Renal pelvis (tissue), 4 donors: ENCODE data around the gene CDYL. TPM values are rescaled to one million over a fixed set of nuclear protein-coding genes. Genes with fewer than 3 reads are reported as not detected.

Source experiments
- DNase-seq: peaks from one replicate; pipeline ENCODE4 v3.0.0-alpha.2; 2013
- polyA plus RNA-seq, 3 donors: library from polyadenylated mRNA; unstranded; fragments of 120-200 nt; gene quantifications; one replicate each; pipeline ENCODE4 v1.2.1, GENCODE V29; 2013; ENCODE audit not compliant: insufficient read length in 3 of 3

The CDYL gene
- polyA plus RNA-seq, 3 donors = 23.4 to 25.9 (median 23.8) TPM

GRCh38 chr6:4932228-4932903, 156.2 kb downstream of the CDYL start:
- DNase-seq = no peak

DNA sequence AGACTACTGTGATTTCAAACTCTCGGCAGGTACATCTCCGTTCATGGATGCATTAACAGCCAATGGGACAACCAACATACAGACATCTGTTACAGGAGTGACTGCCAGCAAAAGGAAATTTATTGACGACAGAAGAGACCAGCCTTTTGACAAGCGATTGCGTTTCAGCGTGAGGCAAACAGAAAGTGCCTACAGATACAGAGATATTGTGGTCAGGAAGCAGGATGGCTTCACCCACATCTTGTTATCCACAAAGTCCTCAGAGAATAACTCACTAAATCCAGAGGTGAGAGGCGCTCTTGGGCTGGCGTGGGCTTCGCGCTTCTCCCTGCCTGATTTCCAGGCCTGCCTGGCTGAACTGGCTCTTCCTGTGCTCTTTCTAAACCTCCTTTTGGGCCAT, 159.3 kb downstream of the CDYL start:
- no peak for DNase-seq

GRCh38 chr6:4935975-4936680, 159.9 kb downstream of the CDYL start:
- DNase-seq = no peak

DNA sequence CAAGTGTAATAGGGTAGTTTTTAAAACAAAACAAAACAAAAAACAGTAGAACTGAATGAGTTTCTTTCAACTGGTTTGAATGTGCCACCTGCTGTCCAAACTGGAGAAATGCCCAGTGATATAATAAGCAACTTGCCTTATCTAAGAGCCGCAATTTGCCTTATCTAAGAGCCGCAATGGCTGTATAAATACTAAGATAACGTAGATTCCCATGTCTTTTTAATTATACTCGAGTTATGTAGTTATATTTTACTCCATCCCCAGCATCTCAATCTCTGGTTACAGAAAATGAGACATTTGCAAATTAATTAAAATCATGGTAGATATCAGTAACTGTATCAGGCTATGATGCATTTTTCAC, 160.5 kb downstream of the CDYL start:
- DNase-seq = no peak

DNA sequence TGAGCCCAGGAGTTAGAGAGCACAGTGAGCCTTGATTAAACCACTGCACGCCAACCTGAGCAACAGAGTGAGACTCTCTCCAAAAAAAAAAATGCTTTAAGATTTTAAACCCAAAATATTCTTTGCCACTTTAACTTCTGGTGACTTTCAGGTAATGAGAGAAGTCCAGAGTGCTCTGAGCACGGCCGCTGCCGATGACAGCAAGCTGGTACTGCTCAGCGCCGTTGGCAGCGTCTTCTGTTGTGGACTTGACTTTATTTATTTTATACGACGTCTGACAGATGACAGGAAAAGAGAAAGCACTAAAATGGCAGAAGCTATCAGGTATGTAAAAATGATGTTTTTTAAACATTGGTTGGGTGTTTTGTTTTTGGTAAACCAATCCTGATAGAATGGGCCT, 161.2 kb downstream of the CDYL start:
- no peak for DNase-seq

DNA sequence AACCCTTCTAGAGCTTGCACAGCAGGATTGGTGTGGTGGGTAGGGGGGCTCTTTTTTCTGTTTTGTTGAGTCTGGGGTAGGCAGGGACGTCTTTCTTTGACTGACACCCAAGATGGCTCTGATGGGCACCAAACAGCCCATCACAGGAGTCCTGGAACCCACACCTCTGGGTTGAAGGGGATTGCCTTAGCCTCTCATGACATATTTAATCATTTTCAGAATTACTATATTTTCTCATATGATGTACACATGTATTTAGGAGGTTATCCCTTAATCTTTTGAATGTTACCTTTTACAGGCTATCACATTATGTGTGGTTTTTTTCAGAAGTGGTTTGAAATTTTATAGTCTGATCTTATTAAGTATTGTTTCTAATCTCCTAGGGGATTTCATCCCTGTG, 163.0 kb downstream of the CDYL start:
- DNase-seq = no peak

DNA sequence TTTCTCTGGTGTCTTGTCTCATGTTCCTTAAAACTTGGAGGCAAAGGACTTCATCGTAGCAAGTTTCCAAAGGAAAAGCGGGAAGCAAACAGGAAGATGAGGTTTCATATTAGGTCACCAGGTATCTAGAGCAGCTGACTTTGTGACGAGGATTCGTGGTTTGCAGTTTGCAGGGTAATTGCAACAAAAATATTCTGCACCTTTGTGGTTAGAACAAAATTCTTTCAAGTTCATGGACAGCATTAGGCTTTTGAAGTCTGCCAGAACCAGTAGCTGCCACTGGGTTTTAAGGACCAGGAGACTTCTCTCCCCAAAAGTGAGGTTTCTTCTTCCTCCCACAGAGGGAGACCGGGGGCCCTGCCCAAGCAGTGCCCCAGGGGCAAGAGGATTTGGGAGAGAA, 164.2 kb downstream of the CDYL start:
- no peak for DNase-seq

DNA sequence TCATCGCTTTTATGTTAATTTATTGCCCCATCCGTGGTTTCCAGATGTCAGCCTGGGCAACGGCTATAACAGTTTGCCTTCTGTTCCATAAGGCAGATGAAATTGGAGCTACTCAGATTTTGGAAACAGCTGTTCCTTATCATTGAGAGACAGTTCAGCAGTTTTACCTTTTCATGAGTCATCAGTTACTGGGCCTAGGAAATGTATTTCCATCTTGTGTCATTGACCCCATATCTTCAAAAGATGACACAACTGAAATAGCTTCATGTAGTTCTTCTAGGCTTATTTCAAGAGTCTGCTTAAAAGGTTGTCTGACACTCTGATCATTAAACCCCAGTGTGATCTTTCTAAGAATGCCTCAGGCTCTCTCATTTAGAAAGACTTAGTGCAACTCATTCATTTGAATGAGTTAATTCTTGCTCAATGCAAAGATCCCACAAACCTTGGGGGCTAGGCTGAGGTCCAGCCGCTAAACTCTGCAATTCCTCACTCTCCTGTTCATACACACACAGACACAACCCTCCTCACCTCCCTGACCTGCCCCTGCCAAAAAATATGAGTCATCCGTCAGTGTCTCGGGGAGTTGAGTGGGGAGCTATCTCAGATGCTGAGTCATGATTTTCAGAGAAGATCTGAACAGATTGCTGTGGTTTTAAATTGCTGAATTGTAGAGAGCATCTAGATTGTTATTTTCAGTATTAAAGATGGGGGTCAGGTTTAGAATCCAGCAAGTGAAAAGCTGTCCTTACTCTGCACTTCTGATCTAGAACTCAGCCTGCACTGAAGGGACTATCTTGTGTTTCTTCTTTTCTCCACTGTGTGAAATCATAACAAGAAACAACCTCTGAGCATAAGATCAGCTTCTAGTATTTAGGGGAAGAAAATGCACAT, 165.8 kb downstream of the CDYL start:
- DNase-seq = no peak

GRCh38 chr6:4942673-4943009, 166.4 kb downstream of the CDYL start:
- DNase-seq = no peak

- no peak for DNase-seq
Observed at GRCh38 chr6:4943716-4944115, 167.5 kb downstream of the CDYL start.

GRCh38 chr6:4944325-4944724, 168.1 kb downstream of the CDYL start:
- no peak for DNase-seq

DNA sequence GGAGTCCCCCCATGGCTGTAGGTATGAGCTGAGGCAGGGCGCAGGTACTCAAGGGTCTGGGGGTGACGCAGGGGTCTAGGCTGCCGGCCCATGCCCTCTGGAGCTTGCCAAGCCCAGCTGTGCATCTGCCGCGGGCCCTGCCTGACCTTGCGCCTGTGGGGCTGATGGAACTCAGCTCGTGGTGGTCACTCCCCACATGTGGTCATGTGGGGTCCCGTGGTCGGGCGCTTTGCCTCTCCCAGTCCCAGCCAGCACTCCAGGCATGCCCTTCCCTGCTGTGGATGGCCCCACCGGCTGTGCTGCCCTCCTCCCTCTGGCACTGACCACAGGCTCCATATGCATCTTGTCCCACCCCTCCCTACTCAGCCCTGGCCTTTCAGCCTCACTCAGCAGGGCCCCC, 170.3 kb downstream of the CDYL start:
- no peak for DNase-seq

DNA sequence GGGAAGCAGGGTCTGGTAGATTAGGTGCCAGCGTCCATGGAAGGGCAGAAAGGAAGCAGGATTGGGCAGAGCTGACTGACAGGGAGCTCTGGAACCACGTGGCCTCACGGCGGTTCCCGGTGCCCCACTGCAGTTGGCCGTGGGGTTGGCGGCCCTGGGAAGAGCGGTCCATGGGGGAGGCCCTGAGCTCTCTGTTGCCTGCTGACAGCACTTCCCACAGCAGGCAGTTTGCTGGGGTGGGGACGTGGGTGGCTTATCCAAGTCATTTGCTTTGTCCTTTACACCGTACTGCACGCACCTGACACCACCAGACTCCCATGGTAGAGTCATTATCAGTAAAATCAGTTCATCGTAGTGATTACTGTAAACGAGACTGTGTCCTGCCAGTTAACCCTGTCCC, 171.5 kb downstream of the CDYL start:
- no peak for DNase-seq

DNA sequence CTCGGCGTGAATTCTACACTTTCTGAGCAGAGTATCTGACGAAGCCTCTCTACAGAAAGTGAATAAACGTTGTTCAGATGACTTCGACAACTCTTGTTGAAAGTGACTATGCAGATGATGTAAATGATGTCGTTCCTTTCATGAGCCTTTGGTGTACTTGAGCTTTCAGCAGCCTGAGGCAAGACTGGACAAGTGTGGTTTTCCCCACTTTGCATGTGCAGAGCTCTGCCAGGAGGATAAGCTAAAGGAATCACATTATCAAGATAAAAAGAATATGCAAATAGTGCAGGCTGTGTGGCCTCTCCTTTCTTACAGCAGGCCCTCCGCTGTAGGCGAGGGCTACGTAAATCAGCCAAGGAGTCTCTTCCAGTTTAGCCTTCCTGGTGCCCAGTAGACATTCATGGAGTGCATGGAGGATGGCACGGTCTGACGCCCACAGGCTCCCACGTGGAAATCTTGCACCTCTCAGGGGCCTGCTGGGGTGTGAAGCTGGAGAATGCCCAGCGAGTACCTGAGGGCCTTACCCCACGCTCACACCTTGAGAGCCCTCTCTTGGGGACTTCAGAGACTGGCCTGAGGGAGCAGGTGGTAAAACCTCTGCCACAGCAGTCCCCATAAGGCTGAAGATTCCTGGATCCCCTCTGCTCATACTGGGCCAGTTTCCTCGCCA, 172.7 kb downstream of the CDYL start:
- no peak for DNase-seq

- no peak for DNase-seq
Observed at GRCh38 chr6:4950076-4950475, 173.9 kb downstream of the CDYL start.

GRCh38 chr6:4950836-4951533, 174.8 kb downstream of the CDYL start:
- no peak for DNase-seq

GRCh38 chr6:4953440-4953839, 177.2 kb downstream of the CDYL start:
- no peak for DNase-seq

- no peak for DNase-seq
Observed at GRCh38 chr6:4956625-4957024, 180.4 kb downstream of the CDYL start.

DNA sequence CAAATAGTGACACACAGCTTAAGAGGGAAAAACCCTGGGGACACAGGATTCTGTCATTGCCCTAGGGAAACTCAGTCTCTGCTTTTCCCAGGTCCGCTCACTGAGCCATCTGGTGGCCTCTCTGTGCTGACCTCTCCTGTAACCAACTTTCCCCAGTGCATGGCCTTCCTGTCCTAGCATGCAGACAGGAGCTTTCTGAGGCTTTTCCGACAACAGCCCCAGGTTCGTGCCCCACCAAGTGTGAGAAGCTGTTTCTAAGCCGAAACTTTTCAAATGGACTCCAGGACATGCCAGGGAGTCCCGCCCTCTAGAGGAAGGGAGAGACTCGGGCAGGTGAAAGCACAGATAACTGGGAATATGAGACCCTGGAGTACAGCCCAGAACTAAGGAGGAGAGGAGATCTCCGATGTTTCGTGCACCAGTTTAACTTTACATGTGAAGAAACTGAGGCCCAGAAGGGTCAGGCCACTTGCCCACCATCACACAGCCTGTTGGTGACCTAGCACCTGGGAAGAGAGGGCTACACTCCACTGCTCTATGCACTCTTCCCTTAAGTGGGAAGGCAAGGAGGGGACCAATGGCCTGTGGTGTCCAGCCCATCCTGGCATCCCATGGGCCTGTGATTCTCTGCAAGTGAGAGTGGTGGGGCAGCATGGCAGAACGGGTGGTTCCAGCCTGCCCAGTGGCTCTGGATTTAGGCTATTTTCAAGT, 181.5 kb downstream of the CDYL start:
- no peak for DNase-seq

DNA sequence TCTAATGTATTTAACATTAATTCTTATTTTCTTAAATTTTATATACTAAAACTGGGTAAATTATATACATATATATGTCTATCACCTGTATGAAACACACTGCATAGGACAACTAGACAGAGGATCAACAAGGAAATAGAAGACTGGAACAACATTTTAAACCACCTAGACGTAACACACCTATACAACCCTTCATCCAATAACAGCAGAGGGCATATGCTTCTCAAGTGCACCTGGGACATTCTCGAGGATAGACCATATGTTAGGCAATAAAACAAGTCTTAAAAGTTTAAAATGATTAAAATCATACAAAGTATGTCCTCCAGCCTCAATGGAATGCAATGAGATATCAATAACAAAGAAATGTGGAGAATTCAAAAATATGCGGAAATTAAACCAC, 182.4 kb downstream of the CDYL start:
- no peak for DNase-seq
